KOPT-K1 (cell line): ENCODE results near the gene ITGA2.
"Not testable (repeated sequence)": the region's sequence is repeated elsewhere in the genome, so short reads cannot be mapped to it uniquely, and the experiment has no call there.

Experiments
- H3K27ac ChIP-seq: fragments of 200-600 bp; sonication (generic); 2 replicates; pipeline ENCODE4 v1.5.1; 2016; ENCODE audit warnings: antibody characterized with exemption, mild to moderate bottlenecking, low read depth, low read length; ENCODE audit not compliant: poor library complexity, severe bottlenecking
- H3K36me3 ChIP-seq: fragments of 200-600 bp; sonication (generic); 2 replicates; pipeline ENCODE4 v1.5.1; 2017; ENCODE audit warnings: antibody characterized with exemption, mild to moderate bottlenecking, low read length, moderate library complexity; ENCODE audit not compliant: insufficient read depth
- H3K9me3 ChIP-seq: fragments of 200-600 bp; sonication (generic); 2 replicates; pipeline ENCODE4 v1.5.1; 2017; ENCODE audit warnings: antibody characterized with exemption, low read length, mild to moderate bottlenecking; ENCODE audit not compliant: insufficient read depth, poor library complexity, severe bottlenecking

Gene ITGA2

GRCh38 chr5:53109056-53109442, 119.9 kb downstream of the ITGA2 start:
- H3K27ac ChIP-seq, result peak overlapping the region; percentile 66
- no peaks in the 10 kb centered on the region for H3K9me3 ChIP-seq
- H3K36me3 ChIP-seq, result peaks cover 25% of the 10 kb centered on the region

GRCh38 chr5:53109443-53110127, 120.4 kb downstream of the ITGA2 start, which contains the start of gene MOCS2:
MOCS2 (minus strand) TSS chr5:53109757; CDS start chr5:53107174, 2,583 bp downstream.
- peak within 1 kb of the TSS; percentile 66 for H3K27ac ChIP-seq
- H3K9me3 ChIP-seq, result no peaks in the 10 kb centered on the region
- H3K36me3 ChIP-seq, result peaks cover 20% of the 10 kb centered on the region

GRCh38 chr5:53110156-53110555, 121.0 kb downstream of the ITGA2 start:
- Histone ChIP-seq H3K9me3 (no peaks in the 10 kb centered on the region), H3K27ac (peak overlapping the region; percentile 66), H3K36me3 (peaks cover 14% of the 10 kb centered on the region)

- Histone ChIP-seq H3K27ac (no peak overlapping the region), H3K9me3 (no peaks in the 10 kb centered on the region), H3K36me3 (peaks cover 9% of the 10 kb centered on the region)
These were observed 122.0 kb downstream of the ITGA2 start for GRCh38 chr5:53111139-53111538.

- not testable (repeated sequence) for H3K27ac ChIP-seq, H3K9me3 ChIP-seq, H3K36me3 ChIP-seq
These were observed 123.2 kb downstream of the ITGA2 start for GRCh38 chr5:53112307-53112706.

GRCh38 chr5:53112909-53113308, 123.8 kb downstream of the ITGA2 start:
- Histone ChIP-seq H3K36me3 (no peaks in the 10 kb centered on the region), H3K27ac (no peak overlapping the region), H3K9me3 (no peaks in the 10 kb centered on the region)

- no peak overlapping the region for H3K27ac ChIP-seq
- H3K36me3 ChIP-seq, result no peaks in the 10 kb centered on the region
- H3K9me3 ChIP-seq, result no peaks in the 10 kb centered on the region
These were observed 124.8 kb downstream of the ITGA2 start for GRCh38 chr5:53113947-53114346.

- no peak overlapping the region for H3K27ac ChIP-seq
- no peaks in the 10 kb centered on the region for H3K9me3 ChIP-seq
- H3K36me3 ChIP-seq, result no peaks in the 10 kb centered on the region
These were observed 125.8 kb downstream of the ITGA2 start for GRCh38 chr5:53114988-53115387.

- Histone ChIP-seq H3K9me3 (no peaks in the 10 kb centered on the region), H3K36me3 (no peaks in the 10 kb centered on the region), H3K27ac (no peak overlapping the region)
These were observed 127.4 kb downstream of the ITGA2 start for GRCh38 chr5:53116597-53116996.

GRCh38 chr5:53118879-53119278, 129.7 kb downstream of the ITGA2 start:
- Histone ChIP-seq H3K9me3 (no peaks in the 10 kb centered on the region), H3K27ac (no peak overlapping the region), H3K36me3 (no peaks in the 10 kb centered on the region)

- H3K9me3 ChIP-seq, result no peaks in the 10 kb centered on the region
- no peak overlapping the region for H3K27ac ChIP-seq
- H3K36me3 ChIP-seq, result no peaks in the 10 kb centered on the region
These were observed 131.0 kb downstream of the ITGA2 start for GRCh38 chr5:53120165-53120564.

- Histone ChIP-seq H3K36me3 (no peaks in the 10 kb centered on the region), H3K9me3 (no peaks in the 10 kb centered on the region), H3K27ac (no peak overlapping the region)
These were observed 134.6 kb downstream of the ITGA2 start for GRCh38 chr5:53123702-53124101.

- no peaks in the 10 kb centered on the region for H3K9me3 ChIP-seq
- no peak overlapping the region for H3K27ac ChIP-seq
- no peaks in the 10 kb centered on the region for H3K36me3 ChIP-seq
These were observed 137.4 kb downstream of the ITGA2 start for GRCh38 chr5:53126521-53126920.

GRCh38 chr5:53127107-53127506, 138.0 kb downstream of the ITGA2 start:
- Histone ChIP-seq H3K9me3 (no peaks in the 10 kb centered on the region), H3K27ac (no peak overlapping the region), H3K36me3 (no peaks in the 10 kb centered on the region)

GRCh38 chr5:53128481-53128880, 139.3 kb downstream of the ITGA2 start:
- H3K9me3 ChIP-seq, result no peaks in the 10 kb centered on the region
- no peaks in the 10 kb centered on the region for H3K36me3 ChIP-seq
- H3K27ac ChIP-seq, result no peak overlapping the region

GRCh38 chr5:53130266-53130665, 141.1 kb downstream of the ITGA2 start:
- Histone ChIP-seq H3K9me3 (no peaks in the 10 kb centered on the region), H3K27ac (no peak overlapping the region)

More at GRCh38 chr5:53130266-53130665, 141.1 kb downstream of the ITGA2 start:
- no peaks in the 10 kb centered on the region for H3K36me3 ChIP-seq
